ENCODE data around the gene IMPA2.

The IMPA2 gene

DNA sequence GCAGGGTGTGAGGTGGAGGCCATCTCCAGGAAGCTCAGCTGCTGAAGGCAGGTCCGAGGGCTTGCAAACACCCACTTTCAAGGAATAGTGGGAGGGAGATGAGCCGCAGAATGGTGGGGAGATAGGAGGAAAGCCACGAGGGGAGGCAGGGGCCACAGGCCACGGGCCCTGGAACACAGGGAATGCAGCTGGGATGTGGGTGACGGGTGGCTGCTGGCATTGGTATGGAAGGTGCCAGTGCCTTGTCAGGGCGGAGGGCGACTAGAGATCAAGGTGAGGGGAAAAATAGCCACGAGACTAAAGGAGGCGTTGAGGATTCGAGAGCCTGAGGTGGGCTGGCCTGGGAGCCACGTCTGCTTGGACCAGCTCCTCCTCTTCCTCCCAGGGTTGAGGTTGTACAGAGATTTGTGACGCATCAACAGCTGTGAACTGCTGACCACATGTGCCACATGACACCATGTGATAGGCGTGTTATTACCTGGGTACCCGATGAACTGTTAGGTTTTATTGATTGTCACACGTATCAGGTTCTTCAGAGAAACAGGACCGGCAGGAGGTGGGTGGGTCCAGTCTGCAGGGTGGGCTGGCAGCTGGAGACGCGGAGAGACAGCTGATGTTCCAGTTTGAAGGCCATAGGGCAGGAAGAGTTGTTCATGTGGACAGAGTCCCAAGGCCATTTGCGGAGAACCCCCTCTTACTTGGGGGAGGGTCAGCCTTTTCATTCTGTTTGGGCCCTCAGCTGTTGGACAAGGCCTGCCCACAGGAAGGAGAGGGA lies 9.9 kb downstream of the IMPA2 start:
- no peak for DNase-seq

DNA sequence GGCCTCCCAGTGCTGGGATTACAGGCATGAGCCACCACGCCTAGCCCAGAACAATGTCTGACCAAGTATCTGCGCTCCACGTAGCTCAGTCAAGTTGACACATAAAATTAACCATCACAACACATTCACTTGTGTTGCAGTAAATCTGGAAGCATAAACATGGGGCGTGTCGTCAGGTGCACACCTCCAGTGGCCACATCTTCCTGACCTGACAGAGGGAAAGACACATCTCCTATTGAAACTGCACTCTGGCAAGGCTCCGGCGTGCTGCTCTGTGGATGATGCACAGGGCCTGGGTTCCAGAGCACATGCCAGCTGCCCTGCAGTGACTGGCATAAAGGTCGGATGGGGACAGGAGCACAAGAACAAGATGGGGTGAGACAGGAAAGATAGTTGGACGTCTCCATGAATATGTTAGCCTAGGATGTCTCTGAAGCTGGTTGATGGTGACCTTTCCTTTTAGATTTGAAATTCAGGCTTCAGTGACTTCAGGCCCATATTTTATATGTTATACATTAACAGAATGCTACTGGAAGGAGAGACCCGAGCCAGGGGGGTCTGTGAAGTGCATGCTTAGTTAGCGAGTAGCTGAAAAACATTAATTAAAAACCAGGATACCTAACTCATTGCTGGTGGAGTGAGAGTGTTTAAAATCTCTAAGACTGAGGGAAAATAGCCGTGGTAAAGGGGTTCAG lies 10.9 kb downstream of the IMPA2 start:
- no peak for DNase-seq

DNA sequence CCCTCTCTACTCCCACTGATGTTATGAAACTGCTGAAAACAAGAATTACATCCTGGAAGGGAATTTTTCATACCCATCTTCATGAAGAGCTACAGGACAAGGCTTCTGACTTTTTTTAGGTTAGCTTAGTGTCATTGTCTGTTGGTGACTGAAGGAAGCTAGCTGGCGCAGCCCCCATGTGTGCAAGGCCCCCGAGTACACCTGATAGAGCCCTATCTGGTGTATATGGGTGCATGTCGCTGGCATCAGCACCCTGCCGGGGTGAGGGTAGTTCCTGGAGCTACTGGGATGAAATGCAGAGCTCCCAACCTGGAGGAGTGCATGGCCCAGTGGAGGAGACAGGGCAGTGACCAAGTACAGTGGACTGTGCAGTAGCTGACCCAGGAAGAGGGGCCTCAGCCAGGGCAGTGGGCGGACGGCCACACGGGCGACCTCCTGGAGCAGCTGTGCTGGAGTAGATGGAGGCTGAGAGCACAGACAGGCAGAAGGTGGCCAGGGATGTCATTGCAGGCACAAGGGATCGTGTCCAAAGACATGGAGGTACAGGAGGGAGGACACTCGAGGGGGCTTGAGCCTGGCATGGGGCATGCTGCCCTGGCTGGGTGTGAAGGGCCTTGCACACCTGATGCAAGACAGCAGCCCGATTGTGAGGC lies 12.1 kb downstream of the IMPA2 start:
- DNase-seq, result no peak

DNA sequence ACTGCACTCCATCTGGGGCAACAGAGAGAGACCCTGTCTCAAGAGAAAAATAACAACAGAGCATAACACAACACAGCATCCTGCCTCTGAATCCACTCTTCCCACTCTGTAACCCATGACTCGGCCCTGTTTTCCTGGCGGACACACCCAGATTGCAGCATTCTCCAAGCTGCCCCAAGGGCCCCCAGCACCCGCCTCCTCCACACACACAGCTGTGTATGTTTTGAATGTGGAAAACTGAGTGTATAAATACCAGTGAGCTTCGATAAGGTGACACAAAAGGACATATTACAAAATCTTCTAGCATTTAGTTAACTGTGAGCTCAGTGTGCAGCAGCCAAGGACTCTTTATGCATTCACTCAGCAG lies 13.0 kb downstream of the IMPA2 start:
- DNase-seq, result no peak

DNA sequence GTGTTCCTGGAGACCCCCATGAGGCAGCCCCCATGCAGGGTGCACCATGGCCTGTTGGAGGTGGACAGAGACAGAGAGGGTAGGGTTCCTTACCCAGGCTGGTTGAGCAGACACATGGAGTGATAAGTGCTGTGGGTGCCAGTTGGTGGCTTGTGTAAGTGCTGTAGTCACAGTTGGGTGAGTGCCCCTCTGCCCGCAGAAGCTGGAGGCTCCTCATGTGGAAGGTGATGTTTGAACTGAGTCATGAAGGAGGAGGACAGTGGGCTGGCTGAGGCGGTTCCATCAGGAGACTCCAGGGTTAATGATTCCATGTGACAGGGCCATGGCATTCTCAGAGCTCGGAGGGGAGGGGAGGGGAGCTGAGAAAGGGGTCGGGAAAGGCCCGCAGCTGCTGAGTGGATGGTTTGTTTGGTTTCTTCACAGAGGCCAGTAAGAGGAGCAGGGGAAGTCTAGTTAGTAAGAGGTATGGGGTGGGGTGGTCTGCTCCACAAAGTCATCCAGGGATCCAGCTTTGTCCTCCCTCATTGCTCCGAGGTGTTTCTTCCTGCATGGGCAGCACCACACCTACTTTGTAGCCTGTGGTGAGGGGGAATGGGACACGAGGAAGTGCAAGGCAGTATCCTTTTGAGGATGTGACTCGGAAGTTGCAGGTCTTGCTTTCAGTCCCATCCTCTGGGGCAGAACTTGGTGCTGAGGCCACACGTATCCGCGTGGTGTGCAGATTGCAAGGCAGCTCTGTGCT lies 13.6 kb downstream of the IMPA2 start:
- no peak for DNase-seq

DNA sequence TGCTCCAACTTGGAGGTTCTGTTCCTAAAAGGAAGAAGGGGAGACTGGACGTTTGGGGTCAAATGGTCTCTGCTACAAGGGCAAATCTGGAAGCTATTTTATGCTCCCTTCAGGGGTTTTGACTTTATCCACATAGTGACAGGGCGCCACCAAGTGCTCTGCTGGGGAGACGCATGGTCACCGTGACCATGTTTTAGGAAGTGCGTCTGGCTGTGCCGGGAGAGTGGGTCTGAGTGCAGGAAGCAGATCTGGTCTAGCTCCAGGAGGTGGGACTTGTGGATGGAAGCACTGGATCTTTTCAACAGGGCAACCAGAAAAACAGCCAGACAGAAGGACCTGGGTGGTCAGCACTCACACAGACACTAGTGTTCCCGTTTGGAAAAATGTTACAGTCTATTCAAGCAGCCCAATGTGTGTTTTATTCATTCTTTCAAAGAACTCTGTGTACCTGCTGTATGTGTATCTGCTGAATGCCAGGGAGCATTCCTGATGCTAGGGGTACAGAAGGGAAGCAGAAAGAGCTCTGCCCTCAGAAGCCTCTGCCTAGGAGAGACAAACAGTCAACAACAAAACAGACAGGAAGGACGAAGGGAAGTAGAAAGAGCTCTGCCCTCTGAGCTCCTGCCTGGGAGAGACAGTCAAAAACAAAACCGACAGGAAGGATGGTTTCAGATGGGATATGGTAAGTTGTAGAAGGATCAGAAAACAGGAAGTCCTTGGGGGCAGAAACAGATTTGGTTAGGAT lies 14.3 kb downstream of the IMPA2 start:
- peak; percentile 63 for DNase-seq

DNA sequence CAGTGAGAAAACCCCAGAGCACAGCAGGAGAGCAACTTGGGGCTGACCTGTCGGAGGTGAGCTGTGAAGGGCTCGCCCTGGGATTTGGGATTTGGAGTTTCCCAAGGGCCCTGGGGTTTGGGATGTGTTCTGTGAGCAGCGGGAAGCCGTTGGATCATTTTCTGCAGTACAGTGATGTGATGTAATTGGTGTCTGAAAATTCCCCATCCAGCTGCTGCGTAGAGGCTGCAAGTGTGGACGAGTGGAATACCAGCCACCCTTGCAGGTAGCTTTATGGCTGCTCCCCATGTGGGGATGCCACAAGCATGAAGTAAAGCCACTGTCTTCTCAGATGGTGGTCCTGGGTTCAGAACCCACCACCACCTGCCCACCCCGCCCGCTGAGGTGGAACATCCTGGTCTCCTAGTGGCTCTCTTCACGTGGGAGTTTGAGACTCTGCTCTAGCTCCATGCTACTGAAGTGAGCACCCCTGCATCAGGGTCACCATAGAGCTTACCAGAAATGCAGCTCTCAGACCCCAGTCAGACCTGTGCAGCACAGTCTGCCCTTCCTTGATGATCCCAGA lies 15.0 kb downstream of the IMPA2 start:
- DNase-seq, result no peak

DNA sequence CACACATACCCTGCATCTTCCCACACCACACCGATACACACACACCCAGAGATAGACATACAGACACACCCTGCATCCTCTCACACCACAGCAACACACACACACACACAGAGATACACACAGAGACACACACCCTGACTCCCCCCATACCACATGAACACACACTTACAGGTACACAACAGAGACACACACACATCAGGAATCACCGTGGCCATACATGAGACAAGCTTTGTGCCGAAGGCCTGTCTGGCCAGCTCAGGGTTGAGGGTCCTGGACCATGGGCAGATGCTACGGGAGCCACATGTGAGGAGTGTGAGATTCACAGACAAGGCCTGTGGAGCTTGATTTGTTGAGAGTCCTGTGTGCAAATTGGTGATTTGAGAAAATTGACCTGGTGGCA lies 15.6 kb downstream of the IMPA2 start:
- no peak for DNase-seq

DNA sequence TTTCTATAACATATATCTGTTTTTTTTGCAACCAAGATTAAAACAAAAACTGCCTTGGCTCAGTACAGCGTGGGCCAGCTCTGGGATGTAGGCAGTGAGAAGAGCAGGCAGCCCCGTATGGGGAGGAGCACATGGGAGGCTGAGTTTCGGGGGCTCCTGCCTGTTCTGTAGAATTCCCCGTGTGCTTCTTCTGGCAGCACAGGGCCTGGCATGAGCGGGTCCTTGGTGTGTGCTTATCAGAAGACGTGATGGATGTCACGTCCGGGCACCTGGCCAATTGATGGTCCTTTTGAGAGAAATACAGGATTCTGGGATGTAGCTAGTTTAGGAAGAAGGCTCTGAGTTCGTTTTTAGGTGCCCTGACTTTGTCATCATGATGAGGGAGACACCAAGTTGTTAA lies 16.2 kb downstream of the IMPA2 start:
- no peak for DNase-seq

DNA sequence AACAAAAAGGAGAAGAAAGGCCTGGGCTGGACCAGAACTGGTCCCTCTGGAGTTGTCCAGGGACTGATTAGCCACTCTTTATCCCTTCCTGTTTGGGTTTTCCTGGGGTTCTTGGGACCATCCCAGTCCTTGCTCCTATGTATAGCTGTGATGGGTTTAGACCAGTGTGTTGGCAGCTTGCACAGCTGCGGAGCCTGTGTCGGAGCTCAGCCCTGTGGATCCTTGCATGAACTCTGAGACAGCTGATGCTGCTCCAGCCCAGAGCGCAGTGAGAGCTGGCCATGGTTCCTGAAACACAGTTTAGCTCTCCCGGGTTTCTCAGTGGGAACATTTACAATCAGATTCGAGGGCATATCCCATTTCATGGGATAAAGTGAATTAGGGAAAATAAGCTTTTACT lies 16.9 kb downstream of the IMPA2 start:
- DNase-seq, result no peak

DNA sequence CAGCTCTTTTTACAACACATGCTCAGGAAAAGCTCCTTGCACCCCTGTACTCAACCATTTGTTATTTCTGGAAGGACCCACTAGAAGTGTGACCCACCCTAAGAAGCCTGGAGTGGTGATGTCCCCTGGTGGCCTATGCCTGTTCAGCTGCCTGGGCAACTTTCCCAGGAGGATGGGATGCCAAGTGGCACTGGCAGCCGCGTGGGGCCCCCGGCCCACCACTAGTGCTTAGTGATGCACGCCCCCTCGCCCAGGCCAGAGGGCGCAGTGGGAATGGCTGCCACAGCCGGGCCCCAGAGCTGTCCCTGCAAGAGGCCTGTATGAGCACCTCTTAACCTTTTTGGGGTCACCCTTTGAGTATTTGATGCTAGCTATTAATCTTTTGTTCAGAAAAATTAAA lies 18.1 kb downstream of the IMPA2 start:
- DNase-seq, result no peak

DNA sequence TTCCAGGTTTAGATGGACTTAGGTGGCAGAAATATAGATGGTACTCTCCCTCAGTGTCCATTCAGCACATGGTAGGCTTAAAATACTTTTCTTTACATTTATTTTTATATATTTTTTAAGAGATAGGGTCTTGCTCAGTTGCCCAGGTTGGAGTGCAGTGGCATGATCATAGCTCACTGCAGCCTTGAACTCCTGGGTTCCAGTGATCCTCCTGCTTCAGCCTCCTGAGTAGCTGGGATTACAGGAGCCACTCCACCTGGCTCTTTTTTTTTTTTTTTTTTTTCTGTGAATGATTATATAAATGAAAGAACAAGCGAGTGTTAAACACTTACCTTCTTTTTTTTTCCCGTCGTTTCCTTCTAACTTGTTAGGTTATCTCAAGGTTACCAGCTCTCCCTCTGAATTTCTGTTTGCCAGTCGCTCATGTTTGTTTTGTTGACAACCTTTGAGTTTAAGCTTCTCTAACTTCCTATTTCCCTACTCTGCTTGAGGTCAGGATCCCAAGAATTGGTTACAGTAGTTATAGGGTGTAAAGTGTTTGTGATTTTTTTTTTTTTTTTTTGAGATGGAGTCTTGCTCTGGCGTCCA lies 18.9 kb downstream of the IMPA2 start:
- no peak for DNase-seq

DNA sequence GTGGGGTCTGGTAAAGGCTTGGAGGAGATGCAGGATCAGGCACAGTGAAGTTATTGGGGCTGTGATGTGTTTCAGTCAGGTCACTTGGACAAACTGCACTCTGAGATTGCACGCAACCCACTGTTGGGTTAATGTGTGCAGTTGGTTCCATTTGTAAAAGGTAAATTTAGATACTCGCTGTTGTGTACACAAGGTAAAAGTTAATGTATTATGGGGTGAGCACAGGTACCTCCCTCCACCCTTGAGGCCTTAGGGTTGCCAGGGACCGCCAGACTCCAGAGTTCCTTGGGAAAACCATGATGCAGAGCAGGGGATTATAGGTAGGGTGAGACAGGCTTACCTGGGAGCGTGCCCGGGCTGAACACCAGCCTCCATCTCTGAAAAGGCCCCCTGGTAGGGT lies 20.1 kb downstream of the IMPA2 start:
- no peak for DNase-seq

DNA sequence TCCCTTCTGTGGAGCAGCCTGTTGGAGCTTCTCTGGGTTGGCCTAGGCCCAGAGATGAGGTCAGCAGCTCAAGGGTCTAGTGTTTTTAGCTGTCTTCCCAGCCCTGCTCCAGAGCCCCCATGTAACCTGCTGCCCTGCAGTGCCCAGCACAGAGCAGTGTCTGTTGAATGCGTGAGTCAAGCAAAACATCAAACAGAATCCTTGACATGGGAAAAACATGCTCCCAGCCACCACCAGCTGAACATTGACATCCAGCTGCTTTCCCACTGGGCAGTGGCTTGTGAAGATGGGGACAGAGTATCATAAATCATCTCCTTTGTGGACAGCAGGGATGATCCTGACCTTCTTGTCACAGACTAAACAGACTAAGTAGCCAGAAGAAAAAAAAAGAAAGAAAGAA lies 22.6 kb downstream of the IMPA2 start:
- DNase-seq, result no peak

DNA sequence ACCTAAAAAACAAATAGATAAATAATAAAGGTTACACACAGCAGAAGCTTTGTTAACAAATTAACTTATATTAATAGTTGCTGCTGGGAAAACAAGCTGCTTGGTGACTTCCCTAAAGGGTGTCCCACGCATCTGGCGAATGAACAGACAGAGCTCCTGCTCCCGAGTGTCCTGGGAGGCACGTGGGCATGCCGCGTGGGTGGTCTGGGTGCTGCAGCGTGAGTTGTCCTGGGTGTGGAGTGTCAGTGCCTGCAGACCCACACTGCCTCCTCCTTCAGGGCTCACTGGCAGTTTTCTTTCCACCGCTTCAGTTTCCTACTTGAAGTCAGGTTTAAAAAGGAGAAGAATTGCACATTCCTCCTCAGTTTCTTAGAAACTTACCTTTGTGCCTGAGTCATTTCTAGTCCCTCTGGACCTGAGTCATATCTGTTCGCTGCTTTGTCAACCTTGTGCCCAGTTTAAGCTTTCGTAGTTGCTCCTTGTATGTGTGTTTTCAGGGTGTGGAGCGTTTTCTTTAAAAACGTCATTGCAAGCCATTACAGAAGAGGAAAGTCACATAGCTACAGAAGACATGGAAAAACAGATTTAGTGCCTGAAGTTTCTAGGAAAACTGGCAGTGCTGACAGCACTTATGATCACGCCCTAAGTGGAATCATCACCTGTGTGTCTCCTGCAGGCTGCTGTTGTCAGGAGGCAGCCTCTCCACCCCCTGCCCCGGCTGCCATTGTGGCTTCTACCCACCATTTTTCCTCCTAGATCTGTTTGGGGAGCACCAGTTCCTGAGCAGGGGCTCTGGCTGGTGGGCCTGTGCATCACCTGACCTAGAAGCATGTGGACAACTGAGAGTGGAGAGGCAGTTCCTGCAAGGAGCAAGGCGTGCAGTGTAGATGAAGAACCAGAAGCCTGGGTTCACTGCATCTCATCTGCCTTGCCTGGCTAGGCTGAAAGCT lies 24.5 kb downstream of the IMPA2 start:
- no peak for DNase-seq

DNA sequence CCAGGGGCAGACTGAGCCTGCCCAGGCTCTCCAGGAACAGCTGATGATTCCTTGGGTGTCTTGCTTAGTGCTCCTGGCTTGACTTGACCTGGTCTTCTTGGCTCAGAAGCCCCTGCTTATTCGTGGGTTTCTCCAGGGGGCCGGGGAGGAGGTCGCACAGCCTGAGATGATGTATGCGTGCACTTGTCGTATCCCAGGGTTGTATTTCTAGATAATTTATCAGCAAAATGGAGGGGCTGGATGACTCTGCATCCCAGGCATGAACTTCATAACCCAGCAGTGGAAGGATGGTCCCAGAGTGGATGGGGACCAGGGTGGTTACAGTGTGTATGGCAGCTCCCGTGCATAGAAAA lies 25.2 kb downstream of the IMPA2 start:
- no peak for DNase-seq

DNA sequence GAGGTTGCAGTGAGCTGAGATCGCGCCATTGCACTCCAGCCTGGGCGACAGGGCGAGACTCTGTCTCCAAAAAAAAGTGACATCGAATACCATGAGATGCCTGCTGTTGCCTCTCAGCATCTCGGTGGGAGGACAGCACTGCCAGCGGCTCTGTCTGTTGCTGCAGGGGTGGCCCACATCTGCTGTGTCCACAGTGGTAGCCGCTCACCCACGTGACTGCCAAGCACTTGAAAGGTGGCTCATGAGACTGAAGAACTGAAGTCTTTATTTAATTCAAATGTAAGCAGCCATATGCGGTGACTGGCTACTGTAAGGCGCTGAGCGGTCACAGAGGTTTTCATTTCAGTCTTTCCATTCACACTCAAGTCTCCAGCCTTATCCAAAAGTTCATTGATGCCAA lies 25.8 kb downstream of the IMPA2 start:
- DNase-seq, result no peak

DNA sequence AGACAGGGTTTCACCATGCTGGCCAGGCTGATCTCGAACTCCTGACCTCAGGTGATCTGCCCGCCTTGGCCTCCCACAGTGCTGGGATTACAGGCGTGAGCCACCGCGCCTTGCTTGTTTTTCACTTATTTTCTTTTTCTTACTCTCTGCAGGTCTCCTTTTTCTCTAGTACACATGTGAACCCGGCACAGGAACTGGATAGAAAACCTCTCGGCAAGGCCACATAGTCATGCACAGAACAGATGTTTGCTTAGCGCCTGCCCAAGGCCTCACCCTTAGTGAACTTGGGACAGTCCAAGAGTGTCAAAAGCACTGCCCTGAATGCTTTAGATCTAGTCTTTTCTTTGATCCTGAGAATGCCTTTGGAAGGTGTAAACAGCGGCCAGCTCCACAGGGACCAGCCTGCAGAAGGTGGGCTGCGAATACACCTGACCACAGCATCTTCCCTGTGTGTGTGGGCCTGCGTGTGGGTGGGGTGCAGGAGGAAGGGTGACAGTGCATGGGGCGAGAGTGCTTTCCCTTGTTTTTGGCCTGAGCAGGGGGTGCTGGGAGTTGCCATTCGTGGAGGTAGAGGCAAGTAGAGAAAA lies 27.0 kb downstream of the IMPA2 start:
- no peak for DNase-seq

DNA sequence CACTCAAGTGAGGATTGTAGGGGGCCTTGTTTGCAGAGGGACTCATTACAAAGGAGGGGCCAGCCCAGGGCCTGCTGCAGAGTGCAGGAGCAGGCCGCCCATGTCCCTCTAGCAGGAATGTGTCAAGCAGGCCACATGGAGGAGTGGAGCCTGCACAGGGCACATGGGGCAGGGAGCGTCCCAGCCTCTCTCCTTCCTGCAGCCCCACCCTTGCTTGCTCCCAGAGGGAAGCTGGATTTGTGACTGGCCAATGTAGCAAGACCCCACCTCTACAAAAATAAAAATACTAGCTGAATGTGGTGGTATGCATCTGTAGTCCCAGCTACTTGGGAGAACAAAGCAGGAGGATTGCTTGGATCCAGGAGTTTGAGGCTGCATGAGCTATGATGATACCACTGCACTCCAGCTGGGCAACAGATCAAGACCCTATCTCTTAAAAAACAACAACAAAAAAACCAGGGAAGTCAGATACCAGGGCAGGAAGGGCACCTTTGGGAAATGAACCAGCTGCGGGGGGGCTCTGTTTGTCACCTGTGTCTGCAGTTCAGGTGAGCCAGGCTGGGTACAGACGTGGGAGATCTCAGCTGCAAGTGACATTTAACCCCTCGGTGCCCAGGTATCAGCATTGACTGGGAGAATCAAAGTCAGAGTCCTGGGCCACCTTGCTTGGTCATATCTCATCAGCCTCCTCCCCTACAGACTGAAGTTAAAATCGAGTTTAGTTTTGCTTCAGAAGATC lies 27.7 kb downstream of the IMPA2 start:
- DNase-seq, result no peak

DNA sequence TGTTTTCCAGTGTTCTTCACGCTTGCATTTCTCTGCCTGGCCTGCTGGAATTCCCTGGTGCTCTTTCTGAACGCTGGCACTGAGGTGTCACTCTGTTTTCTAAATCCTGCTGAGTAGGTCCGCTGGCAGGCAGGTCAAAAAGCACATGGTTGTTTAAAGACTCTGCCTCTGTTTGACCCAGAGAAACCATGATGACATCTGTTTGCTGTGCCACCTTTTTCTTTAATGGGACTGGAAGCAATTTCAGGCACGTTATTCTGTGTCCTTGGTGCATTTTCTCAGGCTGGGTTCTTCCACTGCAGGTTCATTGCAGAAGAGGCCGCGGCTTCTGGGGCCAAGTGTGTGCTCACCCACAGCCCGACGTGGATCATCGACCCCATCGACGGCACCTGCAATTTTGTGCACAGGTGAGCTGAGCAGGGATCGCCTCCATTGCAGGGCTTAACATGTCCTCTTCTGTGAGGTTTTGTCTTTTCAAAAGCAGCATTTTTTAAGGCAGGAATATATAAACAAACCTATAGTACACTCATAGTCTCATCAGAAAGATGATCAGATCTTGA lies 28.4 kb downstream of the IMPA2 start:
- DNase-seq, result no peak

Measured in KG1 (cell line).